ENCODE results near the gene GUCA1C. TPM values are rescaled to one million over a fixed set of nuclear protein-coding genes. Genes with fewer than 3 reads are reported as not detected.

GUCA1C gene
- polyA plus RNA-seq, 2 of the 4 experiments (the other 2 are of a cell fraction) = not detected

DNA sequence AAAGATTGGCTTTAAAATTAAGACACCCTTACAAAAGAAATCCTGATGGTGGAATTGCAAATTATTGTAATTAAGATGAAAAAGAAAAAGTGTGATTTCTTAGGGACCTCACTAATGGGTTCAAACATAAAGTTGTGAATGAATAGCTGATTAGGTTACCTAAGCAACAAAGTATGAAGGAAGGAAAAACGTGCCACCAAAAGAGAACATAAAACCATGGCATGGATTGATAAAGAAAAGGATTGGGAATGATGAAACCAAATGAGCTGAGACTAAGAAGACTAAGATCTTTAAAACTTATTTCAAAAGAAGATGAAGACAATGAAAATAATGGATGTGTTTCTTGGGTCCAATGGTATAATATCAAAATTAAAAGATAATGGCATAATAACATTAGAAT, 32.2 kb upstream of the GUCA1C start:
- WGBS (ENCODE audit: missing lambda C conversion rate) = 0% methylated on average over 1 of the region's 1 CpG
- CTCF ChIA-PET = no interaction called here
- H3K27ac ChIP-seq = no peak overlapping the region
- POLR2A ChIA-PET = no interaction called here
- no peak overlapping the region for H3K4me2 ChIP-seq
- TF ChIP-seq RAD21 (conservative IDR thresholded peaks at IDR 0.05 in 1 of 2, IDR thresholded peaks at IDR 0.05 in 1 of 2) = no peak
- no peak for TF ChIP-seq HOXB13 (CRISPR knock-in tag; IDR thresholded peaks at IDR 0.05; ENCODE audit: low read depth)
- no peak for TF ChIP-seq CBX8 (IDR thresholded peaks at IDR 0.05)
- no peak for TF ChIP-seq SREBF2 (IDR thresholded peaks at IDR 0.05)
- no peak for TF ChIP-seq POLR2AphosphoS2 (conservative IDR thresholded peaks at IDR 0.05; ENCODE audit: low read length)
- no peak for TF ChIP-seq TFCP2L1 (CRISPR knock-in tag; IDR thresholded peaks at IDR 0.05)
- TF ChIP-seq PHF8 (IDR thresholded peaks at IDR 0.05; ENCODE audit: borderline replicate concordance, low read depth) = no peak
- no peak for TF ChIP-seq HEYL (CRISPR knock-in tag; IDR thresholded peaks at IDR 0.05)
- no peak for TF ChIP-seq EP300 (IDR thresholded peaks at IDR 0.05)
- no peak for DNase-seq (ENCODE audit: low read depth in 1 of 2, low spot score in 1 of 2)
- H3K4me3 ChIP-seq = no peak overlapping the region
- no peaks in the 10 kb centered on the region for H3K4me1 ChIP-seq
- FAIRE-seq = no peak
- no peak for ATAC-seq
- no peaks in the 10 kb centered on the region for H3K9me3 ChIP-seq

DNA sequence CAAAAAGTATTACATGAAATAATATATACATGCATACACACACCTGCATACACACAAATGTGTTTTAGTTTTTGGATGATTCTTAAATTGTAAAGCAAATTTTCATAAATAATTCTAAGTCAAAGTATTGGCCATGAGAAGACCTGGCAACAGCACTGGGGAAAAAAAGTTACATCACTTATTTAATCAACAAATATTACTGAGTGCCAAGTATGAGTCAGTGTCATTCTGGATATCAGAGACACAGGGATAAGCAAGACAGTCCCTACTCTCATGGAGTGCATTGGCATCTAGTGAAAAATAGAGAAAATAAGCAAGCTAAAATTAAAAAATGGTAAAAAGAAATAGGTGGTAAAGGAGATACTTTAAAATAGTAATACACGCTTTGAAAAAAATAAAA, 29.4 kb upstream of the GUCA1C start:
- ChIA-PET CTCF (no interaction called here), POLR2A (no interaction called here)
- Histone ChIP-seq H3K9me3 (no peaks in the 10 kb centered on the region), H3K4me3 (no peak overlapping the region), H3K4me1 (no peaks in the 10 kb centered on the region), H3K27ac (no peak overlapping the region), H3K4me2 (no peak overlapping the region)
- ATAC-seq (no peak), DNase-seq (ENCODE audit: low read depth in 1 of 2, low spot score in 1 of 2) (no peak), FAIRE-seq (no peak)
- 54% methylated on average over 1 of the region's 1 CpG for WGBS (ENCODE audit: missing lambda C conversion rate)
- TF ChIP-seq KDM5A (IDR thresholded peaks at IDR 0.05) (no peak), PHF8 (IDR thresholded peaks at IDR 0.05; ENCODE audit: borderline replicate concordance, low read depth) (no peak), TFCP2L1 (CRISPR knock-in tag; IDR thresholded peaks at IDR 0.05) (no peak), NFE2L2 (conservative IDR thresholded peaks at IDR 0.05; ENCODE audit: low read length) (no peak), ZC3H11A (IDR thresholded peaks at IDR 0.05) (no peak), SMC3 (IDR thresholded peaks at IDR 0.05) (no peak), POLR2A (IDR thresholded peaks at IDR 0.05; ENCODE audit: low read length) (no peak)
- TF ChIP-seq, protein P1, sequence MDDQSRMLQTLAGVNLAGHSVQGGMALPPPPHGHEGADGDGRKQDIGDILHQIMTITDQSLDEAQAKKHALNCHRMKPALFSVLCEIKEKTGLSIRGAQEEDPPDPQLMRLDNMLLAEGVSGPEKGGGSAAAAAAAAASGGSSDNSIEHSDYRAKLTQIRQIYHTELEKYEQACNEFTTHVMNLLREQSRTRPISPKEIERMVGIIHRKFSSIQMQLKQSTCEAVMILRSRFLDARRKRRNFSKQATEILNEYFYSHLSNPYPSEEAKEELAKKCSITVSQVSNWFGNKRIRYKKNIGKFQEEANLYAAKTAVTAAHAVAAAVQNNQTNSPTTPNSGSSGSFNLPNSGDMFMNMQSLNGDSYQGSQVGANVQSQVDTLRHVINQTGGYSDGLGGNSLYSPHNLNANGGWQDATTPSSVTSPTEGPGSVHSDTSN (IDR thresholded peaks at IDR 0.05) = no peak

DNA sequence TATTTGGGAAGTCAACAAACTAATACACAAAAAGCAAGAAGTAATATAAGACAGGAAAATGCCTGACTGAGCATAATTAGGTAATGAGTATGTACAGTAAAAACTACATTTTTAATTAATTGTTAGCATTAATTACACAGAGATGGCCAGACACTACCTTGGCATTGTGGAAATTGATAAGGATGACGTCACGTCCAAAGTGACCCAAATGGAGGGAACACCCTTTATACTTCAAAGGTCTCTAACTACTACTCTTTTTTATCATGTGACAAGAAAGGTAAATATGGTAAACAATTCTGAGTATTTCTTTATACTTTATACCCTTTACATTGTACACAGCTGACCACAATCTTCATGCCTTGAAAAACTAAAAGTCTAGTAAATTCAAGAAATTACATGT, 22.4 kb upstream of the GUCA1C start:
- TF ChIP-seq, protein P2, sequence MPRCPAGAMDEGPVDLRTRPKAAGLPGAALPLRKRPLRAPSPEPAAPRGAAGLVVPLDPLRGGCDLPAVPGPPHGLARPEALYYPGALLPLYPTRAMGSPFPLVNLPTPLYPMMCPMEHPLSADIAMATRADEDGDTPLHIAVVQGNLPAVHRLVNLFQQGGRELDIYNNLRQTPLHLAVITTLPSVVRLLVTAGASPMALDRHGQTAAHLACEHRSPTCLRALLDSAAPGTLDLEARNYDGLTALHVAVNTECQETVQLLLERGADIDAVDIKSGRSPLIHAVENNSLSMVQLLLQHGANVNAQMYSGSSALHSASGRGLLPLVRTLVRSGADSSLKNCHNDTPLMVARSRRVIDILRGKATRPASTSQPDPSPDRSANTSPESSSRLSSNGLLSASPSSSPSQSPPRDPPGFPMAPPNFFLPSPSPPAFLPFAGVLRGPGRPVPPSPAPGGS (IDR thresholded peaks at IDR 0.05) = no peak
- peak; percentile 8 for TF ChIP-seq MAFK (IDR thresholded peaks at IDR 0.05; ENCODE audit: partially characterized antibody)
- Histone ChIP-seq H3K27ac (no peak overlapping the region), H3K4me2 (no peak overlapping the region), H3K4me1 (no peaks in the 10 kb centered on the region), H3K4me3 (no peak overlapping the region), H3K9me3 (no peaks in the 10 kb centered on the region)
- ChIA-PET CTCF (no interaction called here), POLR2A (no interaction called here)
- FAIRE-seq (no peak), DNase-seq (ENCODE audit: low read depth in 1 of 2, low spot score in 1 of 2) (no peak), ATAC-seq (no peak)
- WGBS (ENCODE audit: missing lambda C conversion rate) = 76% methylated on average over 2 of the region's 2 CpGs

DNA sequence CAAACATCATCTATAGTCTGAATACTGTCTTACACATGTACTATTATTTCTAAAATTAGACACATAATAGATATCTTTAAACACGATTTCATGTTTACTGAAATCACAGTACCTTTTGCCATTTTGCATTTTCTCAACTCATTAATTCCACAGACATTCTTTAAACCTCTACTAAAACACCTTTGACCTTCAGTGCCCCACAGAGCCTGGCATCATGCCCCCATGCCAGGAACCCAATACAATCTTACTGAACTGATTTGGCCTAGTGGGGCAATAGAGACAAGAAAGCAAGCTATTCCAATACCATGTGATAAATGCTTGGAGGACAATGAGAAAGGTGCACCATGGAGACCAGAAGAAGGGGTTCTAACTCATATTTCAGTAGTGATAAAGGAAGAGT, 19.3 kb upstream of the GUCA1C start:
- ChIA-PET CTCF (no interaction called here), POLR2A (no interaction called here)
- TF ChIP-seq NPAS2 (CRISPR knock-in tag; IDR thresholded peaks at IDR 0.05; ENCODE audit: borderline replicate concordance) = no peak
- TF ChIP-seq, protein P3, sequence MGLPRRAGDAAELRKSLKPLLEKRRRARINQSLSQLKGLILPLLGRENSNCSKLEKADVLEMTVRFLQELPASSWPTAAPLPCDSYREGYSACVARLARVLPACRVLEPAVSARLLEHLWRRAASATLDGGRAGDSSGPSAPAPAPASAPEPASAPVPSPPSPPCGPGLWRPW (IDR thresholded peaks at IDR 0.05) = no peak
- no peak for TF ChIP-seq CHD4 (IDR thresholded peaks at IDR 0.05; ENCODE audit: borderline replicate concordance)
- TF ChIP-seq TP53 (CRISPR knock-in tag; IDR thresholded peaks at IDR 0.05) = no peak
- TF ChIP-seq BHLHE40 (IDR thresholded peaks at IDR 0.05; ENCODE audit: low read depth, low read length) = no peak
- no peak for TF ChIP-seq CBX8 (IDR thresholded peaks at IDR 0.05)
- TF ChIP-seq, protein P4, sequence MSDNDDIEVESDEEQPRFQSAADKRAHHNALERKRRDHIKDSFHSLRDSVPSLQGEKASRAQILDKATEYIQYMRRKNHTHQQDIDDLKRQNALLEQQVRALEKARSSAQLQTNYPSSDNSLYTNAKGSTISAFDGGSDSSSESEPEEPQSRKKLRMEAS (IDR thresholded peaks at IDR 0.05) = no peak
- TF ChIP-seq, protein P5, sequence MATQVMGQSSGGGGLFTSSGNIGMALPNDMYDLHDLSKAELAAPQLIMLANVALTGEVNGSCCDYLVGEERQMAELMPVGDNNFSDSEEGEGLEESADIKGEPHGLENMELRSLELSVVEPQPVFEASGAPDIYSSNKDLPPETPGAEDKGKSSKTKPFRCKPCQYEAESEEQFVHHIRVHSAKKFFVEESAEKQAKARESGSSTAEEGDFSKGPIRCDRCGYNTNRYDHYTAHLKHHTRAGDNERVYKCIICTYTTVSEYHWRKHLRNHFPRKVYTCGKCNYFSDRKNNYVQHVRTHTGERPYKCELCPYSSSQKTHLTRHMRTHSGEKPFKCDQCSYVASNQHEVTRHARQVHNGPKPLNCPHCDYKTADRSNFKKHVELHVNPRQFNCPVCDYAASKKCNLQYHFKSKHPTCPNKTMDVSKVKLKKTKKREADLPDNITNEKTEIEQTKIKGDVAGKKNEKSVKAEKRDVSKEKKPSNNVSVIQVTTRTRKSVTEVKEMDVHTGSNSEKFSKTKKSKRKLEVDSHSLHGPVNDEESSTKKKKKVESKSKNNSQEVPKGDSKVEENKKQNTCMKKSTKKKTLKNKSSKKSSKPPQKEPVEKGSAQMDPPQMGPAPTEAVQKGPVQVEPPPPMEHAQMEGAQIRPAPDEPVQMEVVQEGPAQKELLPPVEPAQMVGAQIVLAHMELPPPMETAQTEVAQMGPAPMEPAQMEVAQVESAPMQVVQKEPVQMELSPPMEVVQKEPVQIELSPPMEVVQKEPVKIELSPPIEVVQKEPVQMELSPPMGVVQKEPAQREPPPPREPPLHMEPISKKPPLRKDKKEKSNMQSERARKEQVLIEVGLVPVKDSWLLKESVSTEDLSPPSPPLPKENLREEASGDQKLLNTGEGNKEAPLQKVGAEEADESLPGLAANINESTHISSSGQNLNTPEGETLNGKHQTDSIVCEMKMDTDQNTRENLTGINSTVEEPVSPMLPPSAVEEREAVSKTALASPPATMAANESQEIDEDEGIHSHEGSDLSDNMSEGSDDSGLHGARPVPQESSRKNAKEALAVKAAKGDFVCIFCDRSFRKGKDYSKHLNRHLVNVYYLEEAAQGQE (IDR thresholded peaks at IDR 0.05) = no peak
- TF ChIP-seq POLR2AphosphoS2 (conservative IDR thresholded peaks at IDR 0.05; ENCODE audit: low read length) = no peak
- H3K4me1 ChIP-seq = no peaks in the 10 kb centered on the region
- FAIRE-seq (no peak), DNase-seq (ENCODE audit: low read depth in 1 of 2, low spot score in 1 of 2) (no peak), ATAC-seq (no peak)
- WGBS (ENCODE audit: missing lambda C conversion rate) = 10% methylated on average over 1 of the region's 1 CpG
- H3K27ac ChIP-seq = no peak overlapping the region
- H3K4me2 ChIP-seq = no peak overlapping the region
- H3K4me3 ChIP-seq = no peak overlapping the region
- H3K9me3 ChIP-seq = no peaks in the 10 kb centered on the region

All from A549 (cell line).